Activated CD4-positive, alpha-beta memory T cell treated with anti-CD3 and anti-CD28 coated beads, Interleukin-2, amount 10 ng/mL, durations not matched to agents 7 days and 5 days (primary cell): Measurements from ENCODE around the gene SMIM28. TPM values are rescaled to one million over a fixed set of nuclear protein-coding genes. Genes with fewer than 3 reads are reported as not detected.

Experiments
- CTCF ChIA-PET: fragments of 350-600 bp; sonication (Branson Sonifier 250); formaldehyde crosslinking; loops from one replicate; lab custom pipeline; 2021; ENCODE audit warnings: antibody characterized with exemption, inconsistent platforms; lab: Charles Lee
- POLR2A ChIA-PET: fragments of 350-600 bp; sonication (Branson Sonifier 250); formaldehyde crosslinking; loops from one replicate; lab custom pipeline; 2021; ENCODE audit warnings: antibody characterized with exemption; lab: Charles Lee
- DNase-seq: peaks from one replicate; pipeline ENCODE4 v3.0.0-alpha.2; 2020
- H3K27ac Mint-ChIP-seq: one replicate; pipeline ENCODE4 v1.8.0; 2021; ENCODE audit warnings: mild to moderate bottlenecking, mixed read lengths
- H3K27me3 Mint-ChIP-seq: one replicate; pipeline ENCODE4 v1.8.0; 2021; ENCODE audit warnings: mixed read lengths
- H3K36me3 Mint-ChIP-seq: one replicate; pipeline ENCODE4 v1.8.0; 2021; ENCODE audit warnings: low read depth, mixed read lengths
- H3K4me1 Mint-ChIP-seq: one replicate; pipeline ENCODE4 v1.8.0; 2021; ENCODE audit warnings: mixed read lengths
- H3K4me3 Mint-ChIP-seq: one replicate; pipeline ENCODE4 v1.8.0; 2021; ENCODE audit warnings: mild to moderate bottlenecking, mixed read lengths
- H3K9me3 Mint-ChIP-seq: one replicate; pipeline ENCODE4 v1.8.0; 2021; ENCODE audit warnings: mixed read lengths
- total RNA-seq, 2 experiments: library from RNA; stranded (reverse); gene quantifications; one replicate each; pipeline ENCODE4 v1.2.3, GENCODE V29; 2021

SMIM28 gene
- not detected for total RNA-seq

GRCh38 chr6:138377844-138378243, at the start of gene SMIM28:
Gene SMIM28, plus strand, starts transcription at chr6:138377905. Its CDS starts 168 bp downstream, at chr6:138378073.
- ChIA-PET CTCF (no interaction called here), POLR2A (no interaction called here)
- Mint-ChIP-seq H3K36me3 (no peaks in the 10 kb centered on the region), H3K27ac (no peak within 1 kb of the TSS), H3K4me1 (peaks cover 4% of the 10 kb centered on the region), H3K27me3 (peaks cover 12% of the 10 kb centered on the region), H3K4me3 (no peak within 1 kb of the TSS), H3K9me3 (no peaks in the 10 kb centered on the region)
- DNase-seq: no peak

DNA sequence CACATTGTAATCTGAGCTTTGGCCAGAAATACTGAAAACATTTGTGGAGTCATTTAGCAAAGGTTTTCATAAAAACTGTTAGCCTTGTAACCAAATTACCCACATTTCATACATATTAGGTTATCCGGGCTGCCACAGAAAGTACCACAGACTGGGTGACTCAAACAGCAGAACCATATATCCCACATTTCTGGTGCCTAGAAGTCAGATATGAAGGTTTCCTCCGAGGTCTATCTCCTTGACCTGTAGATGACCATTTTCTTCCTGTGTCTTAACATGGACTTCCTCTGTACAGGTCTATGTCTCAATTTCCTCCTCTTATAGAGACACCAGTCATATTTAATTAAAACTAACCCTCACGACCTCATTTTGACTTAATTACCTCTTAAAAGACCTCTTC, 49.5 kb upstream of the SMIM28 start:
- peaks cover 2% of the 10 kb centered on the region for H3K4me1 Mint-ChIP-seq
- H3K27me3 Mint-ChIP-seq: peaks cover 11% of the 10 kb centered on the region
- H3K27ac Mint-ChIP-seq: no peak overlapping the region
- ChIA-PET CTCF (no interaction called here), POLR2A (no interaction called here)
- H3K9me3 Mint-ChIP-seq: no peaks in the 10 kb centered on the region
- H3K4me3 Mint-ChIP-seq: no peak overlapping the region
- DNase-seq: no peak
- no peaks in the 10 kb centered on the region for H3K36me3 Mint-ChIP-seq

GRCh38 chr6:138330763-138331162, 46.9 kb upstream of the SMIM28 start:
- CTCF ChIA-PET: no interaction called here
- POLR2A ChIA-PET: no interaction called here
- H3K4me3 Mint-ChIP-seq: no peak overlapping the region
- H3K27ac Mint-ChIP-seq: no peak overlapping the region
- peaks cover 2% of the 10 kb centered on the region for H3K4me1 Mint-ChIP-seq
- H3K27me3 Mint-ChIP-seq: peaks cover 11% of the 10 kb centered on the region
- H3K9me3 Mint-ChIP-seq: no peaks in the 10 kb centered on the region
- no peaks in the 10 kb centered on the region for H3K36me3 Mint-ChIP-seq
- no peak for DNase-seq

DNA sequence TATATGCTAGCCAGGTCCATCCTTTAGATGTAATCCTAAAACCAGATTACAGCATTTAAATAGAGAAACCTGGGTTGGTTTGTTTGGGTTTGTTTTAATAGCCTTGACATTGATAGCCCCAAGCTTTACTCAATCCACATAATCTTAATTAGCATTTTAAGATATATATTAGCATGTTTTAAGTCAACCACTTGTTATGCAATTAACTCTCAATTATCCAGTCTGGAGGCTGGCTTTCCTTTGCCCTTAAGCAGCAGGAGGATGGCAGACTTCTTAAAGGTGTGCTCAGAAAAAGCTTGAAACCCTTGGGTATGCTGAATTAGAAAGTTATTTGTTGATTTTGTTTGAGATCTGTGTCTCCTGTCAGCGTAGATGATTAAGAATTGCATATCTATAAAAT, 46.3 kb upstream of the SMIM28 start:
- POLR2A ChIA-PET: no interaction called here
- Mint-ChIP-seq H3K4me1 (peaks cover 2% of the 10 kb centered on the region), H3K9me3 (no peaks in the 10 kb centered on the region), H3K36me3 (no peaks in the 10 kb centered on the region), H3K27ac (no peak overlapping the region), H3K27me3 (peaks cover 11% of the 10 kb centered on the region), H3K4me3 (no peak overlapping the region)
- CTCF ChIA-PET: no interaction called here
- DNase-seq: no peak

DNA sequence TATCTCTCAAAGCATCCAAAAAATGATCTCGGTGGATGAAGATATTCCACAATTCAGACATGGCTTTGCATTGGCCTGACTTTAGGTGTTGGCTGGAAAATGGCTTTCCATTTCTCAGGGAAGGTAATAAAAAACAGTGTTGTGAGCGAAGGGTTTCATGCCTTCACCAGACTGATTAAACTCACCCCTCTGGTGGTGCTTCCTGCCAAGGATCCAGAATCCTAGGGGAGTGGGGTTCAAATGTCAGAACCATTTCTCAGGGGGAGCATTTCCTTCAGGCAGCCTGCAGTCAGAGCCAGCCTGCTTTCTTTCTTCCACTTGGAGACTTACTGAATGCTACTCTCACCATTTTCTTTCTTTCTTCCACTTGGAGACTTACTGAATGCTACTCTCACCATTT, 45.7 kb upstream of the SMIM28 start:
- Mint-ChIP-seq H3K4me1 (peaks cover 2% of the 10 kb centered on the region), H3K27ac (no peak overlapping the region), H3K27me3 (peaks cover 8% of the 10 kb centered on the region), H3K4me3 (no peak overlapping the region), H3K9me3 (no peaks in the 10 kb centered on the region), H3K36me3 (no peaks in the 10 kb centered on the region)
- ChIA-PET POLR2A (no interaction called here), CTCF (interaction anchor here (0.6 kb wide), 1 partner anchor 33 kb away, joined by 3 read pairs; no protein-coding TSS in a partner anchor)
- no peak for DNase-seq

DNA sequence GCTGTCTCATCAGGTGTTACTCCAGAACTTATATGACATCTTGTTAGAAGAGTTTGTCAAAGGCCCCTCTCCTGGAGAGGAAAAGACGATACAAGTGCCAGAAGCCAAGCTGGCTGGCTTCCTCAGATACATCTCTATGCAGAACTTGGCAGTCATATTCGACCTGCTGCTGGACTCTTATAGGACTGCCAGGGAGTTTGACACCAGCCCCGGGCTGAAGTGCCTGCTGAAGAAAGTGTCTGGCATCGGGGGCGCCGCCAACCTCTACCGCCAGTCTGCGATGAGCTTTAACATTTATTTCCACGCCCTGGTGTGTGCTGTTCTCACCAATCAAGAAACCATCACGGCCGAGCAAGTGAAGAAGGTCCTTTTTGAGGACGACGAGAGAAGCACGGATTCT, 43.7 kb upstream of the SMIM28 start:
- no peak overlapping the region for H3K4me3 Mint-ChIP-seq
- H3K27ac Mint-ChIP-seq: no peak overlapping the region
- POLR2A ChIA-PET: no interaction called here
- CTCF ChIA-PET: no interaction called here
- H3K27me3 Mint-ChIP-seq: peaks cover 11% of the 10 kb centered on the region
- H3K9me3 Mint-ChIP-seq: no peaks in the 10 kb centered on the region
- no peak for DNase-seq
- no peaks in the 10 kb centered on the region for H3K4me1 Mint-ChIP-seq
- H3K36me3 Mint-ChIP-seq: no peaks in the 10 kb centered on the region

DNA sequence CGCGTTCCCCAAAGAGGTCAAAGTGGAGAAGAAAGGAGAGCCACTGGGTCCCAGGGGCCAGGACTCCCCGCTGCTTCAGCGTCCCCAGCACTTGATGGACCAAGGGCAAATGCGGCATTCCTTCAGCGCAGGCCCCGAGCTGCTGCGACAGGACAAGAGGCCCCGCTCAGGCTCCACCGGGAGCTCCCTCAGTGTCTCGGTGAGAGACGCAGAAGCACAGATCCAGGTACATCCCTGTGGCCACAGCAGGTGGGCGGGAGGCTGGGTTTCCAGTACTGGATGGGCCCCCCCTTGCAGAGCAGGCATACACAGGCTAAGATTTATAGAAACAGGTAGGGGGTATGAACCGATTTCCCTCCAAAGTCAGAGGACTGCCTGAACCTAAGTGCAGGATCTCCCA, 42.7 kb upstream of the SMIM28 start:
- H3K4me1 Mint-ChIP-seq: no peaks in the 10 kb centered on the region
- DNase-seq: no peak
- no peak overlapping the region for H3K27ac Mint-ChIP-seq
- ChIA-PET CTCF (no interaction called here), POLR2A (no interaction called here)
- H3K4me3 Mint-ChIP-seq: no peak overlapping the region
- no peaks in the 10 kb centered on the region for H3K36me3 Mint-ChIP-seq
- H3K9me3 Mint-ChIP-seq: no peaks in the 10 kb centered on the region
- peaks cover 15% of the 10 kb centered on the region for H3K27me3 Mint-ChIP-seq

DNA sequence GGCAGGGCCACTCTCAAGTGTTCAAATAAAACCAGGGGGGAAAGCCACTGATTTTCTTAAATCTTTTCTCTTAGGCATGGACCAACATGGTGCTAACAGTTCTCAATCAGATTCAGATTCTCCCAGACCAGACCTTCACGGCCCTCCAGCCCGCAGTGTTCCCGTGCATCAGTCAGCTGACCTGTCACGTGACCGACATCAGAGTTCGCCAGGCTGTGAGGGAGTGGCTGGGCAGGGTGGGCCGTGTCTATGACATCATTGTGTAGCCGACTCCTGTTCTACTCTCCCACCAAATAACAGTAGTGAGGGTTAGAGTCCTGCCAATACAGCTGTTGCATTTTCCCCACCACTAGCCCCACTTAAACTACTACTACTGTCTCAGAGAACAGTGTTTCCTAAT, 41.5 kb upstream of the SMIM28 start:
- CTCF ChIA-PET: no interaction called here
- Mint-ChIP-seq H3K9me3 (no peaks in the 10 kb centered on the region), H3K36me3 (no peaks in the 10 kb centered on the region), H3K27me3 (peaks cover 23% of the 10 kb centered on the region), H3K4me1 (no peaks in the 10 kb centered on the region), H3K4me3 (no peak overlapping the region), H3K27ac (no peak overlapping the region)
- DNase-seq: no peak
- POLR2A ChIA-PET: no interaction called here

DNA sequence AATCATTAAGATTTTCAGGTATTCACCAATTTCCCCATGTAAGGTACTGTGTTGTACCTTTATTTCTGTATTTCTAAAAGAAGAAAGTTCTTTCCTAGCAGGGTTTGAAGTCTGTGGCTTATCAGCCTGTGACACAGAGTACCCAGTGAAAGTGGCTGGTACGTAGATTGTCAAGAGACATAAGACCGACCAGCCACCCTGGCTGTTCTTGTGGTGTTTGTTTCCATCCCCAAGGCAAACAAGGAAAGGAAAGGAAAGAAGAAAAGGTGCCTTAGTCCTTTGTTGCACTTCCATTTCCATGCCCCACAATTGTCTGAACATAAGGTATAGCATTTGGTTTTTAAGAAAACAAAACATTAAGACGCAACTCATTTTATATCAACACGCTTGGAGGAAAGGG, 40.6 kb upstream of the SMIM28 start:
- peaks cover 21% of the 10 kb centered on the region for H3K27me3 Mint-ChIP-seq
- H3K36me3 Mint-ChIP-seq: no peaks in the 10 kb centered on the region
- no peak overlapping the region for H3K27ac Mint-ChIP-seq
- no peaks in the 10 kb centered on the region for H3K4me1 Mint-ChIP-seq
- no peaks in the 10 kb centered on the region for H3K9me3 Mint-ChIP-seq
- CTCF ChIA-PET: no interaction called here
- POLR2A ChIA-PET: no interaction called here
- H3K4me3 Mint-ChIP-seq: no peak overlapping the region
- no peak for DNase-seq

GRCh38 chr6:138339024-138339423, 38.7 kb upstream of the SMIM28 start:
- H3K4me1 Mint-ChIP-seq: no peaks in the 10 kb centered on the region
- POLR2A ChIA-PET: no interaction called here
- peaks cover 17% of the 10 kb centered on the region for H3K27me3 Mint-ChIP-seq
- no peak overlapping the region for H3K4me3 Mint-ChIP-seq
- DNase-seq: no peak
- CTCF ChIA-PET: no interaction called here
- no peak overlapping the region for H3K27ac Mint-ChIP-seq
- H3K9me3 Mint-ChIP-seq: no peaks in the 10 kb centered on the region
- H3K36me3 Mint-ChIP-seq: no peaks in the 10 kb centered on the region

- POLR2A ChIA-PET: no interaction called here
- H3K27ac Mint-ChIP-seq: no peak overlapping the region
- CTCF ChIA-PET: no interaction called here
Observed at GRCh38 chr6:138341176-138341575, 36.5 kb upstream of the SMIM28 start.

DNA sequence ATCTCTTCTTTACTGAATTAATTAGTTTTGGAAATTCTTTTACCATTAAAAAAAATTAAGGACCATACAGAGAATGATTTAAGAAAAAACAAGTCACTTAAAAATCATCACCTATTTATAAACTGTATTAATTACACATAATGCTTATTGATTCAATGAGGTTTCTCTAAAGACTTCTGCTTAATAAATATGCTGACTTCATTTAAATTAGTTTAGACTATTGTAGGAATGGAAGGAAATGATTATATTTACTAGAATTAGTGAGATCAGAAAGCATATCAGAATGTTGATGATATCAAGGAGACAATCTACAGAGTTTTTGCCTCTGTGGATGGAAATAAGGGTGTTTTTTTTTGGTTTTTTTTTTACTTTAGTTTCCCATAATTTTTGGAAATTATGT, 34.6 kb upstream of the SMIM28 start:
- H3K27ac Mint-ChIP-seq: no peak overlapping the region
- no peak overlapping the region for H3K4me3 Mint-ChIP-seq
- H3K4me1 Mint-ChIP-seq: no peaks in the 10 kb centered on the region
- DNase-seq: no peak
- H3K36me3 Mint-ChIP-seq: no peaks in the 10 kb centered on the region
- POLR2A ChIA-PET: no interaction called here
- CTCF ChIA-PET: no interaction called here
- peaks cover 19% of the 10 kb centered on the region for H3K27me3 Mint-ChIP-seq
- H3K9me3 Mint-ChIP-seq: no peaks in the 10 kb centered on the region

More at GRCh38 chr6:138341176-138341575, 36.5 kb upstream of the SMIM28 start:
- peaks cover 20% of the 10 kb centered on the region for H3K27me3 Mint-ChIP-seq
- no peak overlapping the region for H3K4me3 Mint-ChIP-seq
- no peaks in the 10 kb centered on the region for H3K9me3 Mint-ChIP-seq
- H3K4me1 Mint-ChIP-seq: no peaks in the 10 kb centered on the region
- no peak for DNase-seq
- no peaks in the 10 kb centered on the region for H3K36me3 Mint-ChIP-seq

GRCh38 chr6:138345565-138346285, 32.0 kb upstream of the SMIM28 start:
- POLR2A ChIA-PET: no interaction called here
- CTCF ChIA-PET: interaction anchor here (0.6 kb wide), 1 partner anchor 59 kb away, joined by 3 read pairs; no protein-coding TSS in a partner anchor
- H3K27me3 Mint-ChIP-seq: peaks cover 14% of the 10 kb centered on the region
- H3K4me1 Mint-ChIP-seq: no peaks in the 10 kb centered on the region
- no peaks in the 10 kb centered on the region for H3K36me3 Mint-ChIP-seq
- no peak for DNase-seq
- H3K4me3 Mint-ChIP-seq: no peak overlapping the region
- no peak overlapping the region for H3K27ac Mint-ChIP-seq
- H3K9me3 Mint-ChIP-seq: no peaks in the 10 kb centered on the region
